Bronchial epithelial cell (primary cell): Measurements from ENCODE around the gene CLCN1. TPM values are rescaled to one million over a fixed set of nuclear protein-coding genes. Genes with fewer than 3 reads are reported as not detected.

Experiments used
- DNase-seq: peaks from one replicate; pipeline ENCODE4 v3.0.0-alpha.2; 2010; ENCODE audit warnings: low read depth
- FAIRE-seq: peaks from 2 replicates; lab custom pipeline; 2011; peaks lifted over from hg19 to GRCh38; lab: Jason Lieb, UNC
- H3K27me3 ChIP-seq: 2 replicates; pipeline ENCODE4 v1.5.1; 2011; ENCODE audit warnings: low read length; ENCODE audit not compliant: control insufficient read depth, insufficient read depth
- H3K36me3 ChIP-seq: 2 replicates; pipeline ENCODE4 v1.5.1; 2011; ENCODE audit warnings: low read length; ENCODE audit not compliant: control insufficient read depth, insufficient read depth
- H3K4me3 ChIP-seq: 2 replicates; pipeline ENCODE4 v1.5.1; 2011; ENCODE audit warnings: mild to moderate bottlenecking, low read depth, low read length, control low read depth
- total RNA-seq: library from RNA; depleted of rRNA; stranded (reverse); fragments of >200 nt; gene quantifications from 2 replicates; pipeline ENCODE4 v1.2.1, GENCODE V29; 2014
- TF ChIP-seq, protein P1 (sequence below): IDR thresholded peaks from 2 replicates; pipeline ENCODE4 v1.5.1; 2011; ENCODE audit warnings: mild to moderate bottlenecking, moderate library complexity, low read length, control low read depth, inconsistent platforms; ENCODE audit not compliant: insufficient read depth, severe bottlenecking

Gene CLCN1
- total RNA-seq, 1 donor from 2014 or later = under 0.01 TPM

DNA sequence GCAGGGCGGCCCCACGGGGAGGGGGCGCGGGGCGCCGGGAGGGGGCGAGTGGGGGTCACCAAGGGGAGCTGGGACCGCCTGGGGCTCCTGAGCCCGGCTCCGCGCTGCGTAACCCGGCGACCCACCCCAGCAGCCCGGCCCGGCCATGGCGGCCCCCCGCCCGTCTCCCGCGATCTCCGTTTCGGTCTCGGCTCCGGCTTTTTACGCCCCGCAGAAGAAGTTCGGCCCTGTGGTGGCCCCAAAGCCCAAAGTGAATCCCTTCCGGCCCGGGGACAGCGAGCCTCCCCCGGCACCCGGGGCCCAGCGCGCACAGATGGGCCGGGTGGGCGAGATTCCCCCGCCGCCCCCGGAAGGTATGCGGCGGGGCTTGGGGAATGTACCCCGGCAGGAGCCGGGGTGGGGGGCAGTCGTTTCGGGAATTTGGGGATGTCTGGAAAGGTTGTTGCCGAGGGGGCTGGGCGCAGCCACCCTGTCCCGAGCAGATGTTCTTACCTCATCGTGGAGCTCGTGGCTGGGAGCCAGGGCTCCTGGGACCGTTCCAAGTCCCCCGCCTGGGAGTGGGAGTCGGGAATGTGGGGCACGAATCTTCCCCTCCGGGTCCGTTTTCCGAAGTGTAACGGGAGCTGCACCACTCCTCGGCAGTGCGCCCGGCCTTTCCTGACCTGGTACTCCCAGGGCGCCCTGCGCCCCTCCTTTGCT, 65.7 kb downstream of the CLCN1 start:
- TF ChIP-seq, protein P1, sequence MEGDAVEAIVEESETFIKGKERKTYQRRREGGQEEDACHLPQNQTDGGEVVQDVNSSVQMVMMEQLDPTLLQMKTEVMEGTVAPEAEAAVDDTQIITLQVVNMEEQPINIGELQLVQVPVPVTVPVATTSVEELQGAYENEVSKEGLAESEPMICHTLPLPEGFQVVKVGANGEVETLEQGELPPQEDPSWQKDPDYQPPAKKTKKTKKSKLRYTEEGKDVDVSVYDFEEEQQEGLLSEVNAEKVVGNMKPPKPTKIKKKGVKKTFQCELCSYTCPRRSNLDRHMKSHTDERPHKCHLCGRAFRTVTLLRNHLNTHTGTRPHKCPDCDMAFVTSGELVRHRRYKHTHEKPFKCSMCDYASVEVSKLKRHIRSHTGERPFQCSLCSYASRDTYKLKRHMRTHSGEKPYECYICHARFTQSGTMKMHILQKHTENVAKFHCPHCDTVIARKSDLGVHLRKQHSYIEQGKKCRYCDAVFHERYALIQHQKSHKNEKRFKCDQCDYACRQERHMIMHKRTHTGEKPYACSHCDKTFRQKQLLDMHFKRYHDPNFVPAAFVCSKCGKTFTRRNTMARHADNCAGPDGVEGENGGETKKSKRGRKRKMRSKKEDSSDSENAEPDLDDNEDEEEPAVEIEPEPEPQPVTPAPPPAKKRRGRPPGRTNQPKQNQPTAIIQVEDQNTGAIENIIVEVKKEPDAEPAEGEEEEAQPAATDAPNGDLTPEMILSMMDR = no peak
- Histone ChIP-seq H3K4me3 (peak overlapping the region; percentile 83), H3K27me3 (no peaks in the 10 kb centered on the region), H3K36me3 (peaks cover 11% of the 10 kb centered on the region)
- DNase-seq = no peak
- FAIRE-seq = no peak

DNA sequence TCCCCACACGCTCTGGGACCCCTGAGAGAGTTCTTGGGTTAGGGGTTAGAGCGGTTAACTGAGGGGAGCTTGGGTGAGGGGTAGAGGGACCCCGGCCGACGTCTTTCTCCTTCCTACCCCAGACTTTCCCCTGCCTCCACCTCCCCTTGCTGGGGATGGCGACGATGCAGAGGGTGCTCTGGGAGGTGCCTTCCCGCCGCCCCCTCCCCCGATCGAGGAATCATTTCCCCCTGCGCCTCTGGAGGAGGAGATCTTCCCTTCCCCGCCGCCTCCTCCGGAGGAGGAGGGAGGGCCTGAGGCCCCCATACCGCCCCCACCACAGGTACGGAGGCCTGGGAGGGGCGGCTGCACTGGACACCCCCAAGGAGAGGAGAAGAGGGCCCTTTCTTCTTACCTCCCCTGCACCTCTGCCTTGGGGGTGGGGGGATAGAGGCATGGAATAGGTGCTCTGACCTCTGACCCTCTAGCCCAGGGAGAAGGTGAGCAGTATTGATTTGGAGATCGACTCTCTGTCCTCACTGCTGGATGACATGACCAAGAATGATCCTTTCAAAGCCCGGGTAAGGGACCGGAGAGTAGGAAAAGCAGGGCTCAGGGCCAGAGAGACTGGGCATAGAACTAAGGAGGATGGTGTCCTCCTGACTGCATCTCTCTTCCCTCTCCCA, 66.3 kb downstream of the CLCN1 start:
- TF ChIP-seq, protein P1 = no peak
- Histone ChIP-seq H3K4me3 (peak overlapping the region; percentile 83), H3K27me3 (no peaks in the 10 kb centered on the region), H3K36me3 (peaks cover 17% of the 10 kb centered on the region)
- DNase-seq = no peak
- FAIRE-seq = no peak

DNA sequence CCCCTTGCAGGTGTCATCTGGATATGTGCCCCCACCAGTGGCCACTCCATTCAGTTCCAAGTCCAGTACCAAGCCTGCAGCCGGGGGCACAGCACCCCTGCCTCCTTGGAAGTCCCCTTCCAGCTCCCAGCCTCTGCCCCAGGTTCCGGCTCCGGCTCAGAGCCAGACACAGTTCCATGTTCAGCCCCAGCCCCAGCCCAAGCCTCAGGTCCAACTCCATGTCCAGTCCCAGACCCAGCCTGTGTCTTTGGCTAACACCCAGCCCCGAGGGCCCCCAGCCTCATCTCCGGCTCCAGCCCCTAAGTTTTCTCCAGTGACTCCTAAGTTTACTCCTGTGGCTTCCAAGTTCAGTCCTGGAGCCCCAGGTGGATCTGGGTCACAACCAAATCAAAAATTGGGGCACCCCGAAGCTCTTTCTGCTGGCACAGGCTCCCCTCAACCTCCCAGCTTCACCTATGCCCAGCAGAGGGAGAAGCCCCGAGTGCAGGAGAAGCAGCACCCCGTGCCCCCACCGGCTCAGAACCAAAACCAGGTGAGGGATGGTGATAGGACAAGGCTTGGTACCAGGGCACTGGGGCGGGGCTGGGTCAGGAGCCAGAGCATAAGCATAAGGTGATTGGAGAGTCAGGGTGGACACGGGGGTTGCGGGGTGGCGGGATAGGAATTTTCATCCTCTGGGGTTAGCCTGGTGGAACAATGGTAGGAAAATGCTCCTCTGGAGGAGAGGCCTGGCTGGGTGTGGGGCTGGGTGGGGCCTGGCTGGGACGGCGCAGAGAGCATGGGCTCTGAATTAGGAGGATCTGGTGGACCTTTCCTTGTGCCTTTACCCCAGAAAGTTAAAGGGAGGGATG, 67.1 kb downstream of the CLCN1 start:
- Histone ChIP-seq H3K36me3 (peaks cover 22% of the 10 kb centered on the region), H3K4me3 (peak overlapping the region; percentile 83), H3K27me3 (no peaks in the 10 kb centered on the region)
- DNase-seq (no peak), FAIRE-seq (no peak)
- TF ChIP-seq, protein P1 = no peak

DNA sequence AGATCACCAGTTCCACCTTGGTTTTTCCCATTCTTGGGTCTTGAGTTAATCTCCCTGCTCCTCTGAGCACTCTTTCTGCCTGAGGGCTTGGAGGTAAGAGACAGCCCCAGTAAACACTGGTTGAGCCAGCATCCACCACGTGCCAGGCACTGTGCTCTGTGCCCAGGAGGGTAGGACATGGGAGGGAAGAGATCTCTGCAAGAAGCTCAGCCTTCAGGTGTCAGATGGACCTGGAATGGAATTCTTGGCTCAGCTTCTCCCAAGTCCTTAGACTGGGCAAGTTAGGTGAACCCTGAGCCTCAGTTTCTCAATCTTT, 67.7 kb downstream of the CLCN1 start:
- DNase-seq = no peak
- Histone ChIP-seq H3K36me3 (peaks cover 28% of the 10 kb centered on the region), H3K27me3 (no peaks in the 10 kb centered on the region), H3K4me3 (no peak overlapping the region)
- FAIRE-seq = no peak
- TF ChIP-seq, protein P1 = no peak

DNA sequence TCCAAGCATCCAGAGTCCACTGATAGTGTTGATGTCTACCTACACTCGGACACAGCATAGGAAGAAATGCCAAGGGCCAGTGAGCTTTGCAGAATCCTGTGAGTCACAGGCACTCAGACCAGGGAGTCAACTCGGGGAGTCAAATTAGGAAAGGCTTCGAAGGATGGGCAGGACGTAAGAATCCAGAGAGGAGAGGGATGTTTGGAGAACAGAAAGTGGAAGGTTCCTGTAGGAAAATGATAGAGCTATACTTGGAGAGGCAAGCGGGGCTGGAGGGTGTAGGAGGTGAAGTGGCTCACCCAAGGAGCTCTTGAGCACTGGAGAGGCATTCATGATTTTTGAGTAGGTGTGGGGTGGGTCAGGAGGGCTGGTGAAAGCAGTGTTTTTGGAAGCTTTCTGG, 68.2 kb downstream of the CLCN1 start:
- Histone ChIP-seq H3K27me3 (no peaks in the 10 kb centered on the region), H3K4me3 (no peak overlapping the region), H3K36me3 (peaks cover 32% of the 10 kb centered on the region)
- FAIRE-seq (no peak), DNase-seq (no peak)
- TF ChIP-seq, protein P1 = no peak
